ENCODE data around the gene BBOF1.
"Not testable (repeated sequence)": the region's sequence is repeated elsewhere in the genome, so short reads cannot be mapped to it uniquely, and the experiment has no call there.

- TF ChIP-seq RFX5 (IDR thresholded peaks at IDR 0.05; ENCODE audit: low read depth, low read length); CTCF (conservative IDR thresholded peaks at IDR 0.05; ENCODE audit: low read depth, low read length); POLR2A (IDR thresholded peaks at IDR 0.05; ENCODE audit: low read depth, low read length); BHLHE40 (IDR thresholded peaks at IDR 0.05; ENCODE audit: low read depth, low read length); NFE2L2 (IDR thresholded peaks at IDR 0.05; ENCODE audit: low read depth, low read length): not testable (repeated sequence)
These were observed 24.2 kb upstream of the BBOF1 start for GRCh38 chr14:73994926-73995325.
